Measurements from ENCODE around the gene PIN4.
"Not testable (repeated sequence)": the region's sequence is repeated elsewhere in the genome, so short reads cannot be mapped to it uniquely, and the experiment has no call there.

The PIN4 gene

DNA sequence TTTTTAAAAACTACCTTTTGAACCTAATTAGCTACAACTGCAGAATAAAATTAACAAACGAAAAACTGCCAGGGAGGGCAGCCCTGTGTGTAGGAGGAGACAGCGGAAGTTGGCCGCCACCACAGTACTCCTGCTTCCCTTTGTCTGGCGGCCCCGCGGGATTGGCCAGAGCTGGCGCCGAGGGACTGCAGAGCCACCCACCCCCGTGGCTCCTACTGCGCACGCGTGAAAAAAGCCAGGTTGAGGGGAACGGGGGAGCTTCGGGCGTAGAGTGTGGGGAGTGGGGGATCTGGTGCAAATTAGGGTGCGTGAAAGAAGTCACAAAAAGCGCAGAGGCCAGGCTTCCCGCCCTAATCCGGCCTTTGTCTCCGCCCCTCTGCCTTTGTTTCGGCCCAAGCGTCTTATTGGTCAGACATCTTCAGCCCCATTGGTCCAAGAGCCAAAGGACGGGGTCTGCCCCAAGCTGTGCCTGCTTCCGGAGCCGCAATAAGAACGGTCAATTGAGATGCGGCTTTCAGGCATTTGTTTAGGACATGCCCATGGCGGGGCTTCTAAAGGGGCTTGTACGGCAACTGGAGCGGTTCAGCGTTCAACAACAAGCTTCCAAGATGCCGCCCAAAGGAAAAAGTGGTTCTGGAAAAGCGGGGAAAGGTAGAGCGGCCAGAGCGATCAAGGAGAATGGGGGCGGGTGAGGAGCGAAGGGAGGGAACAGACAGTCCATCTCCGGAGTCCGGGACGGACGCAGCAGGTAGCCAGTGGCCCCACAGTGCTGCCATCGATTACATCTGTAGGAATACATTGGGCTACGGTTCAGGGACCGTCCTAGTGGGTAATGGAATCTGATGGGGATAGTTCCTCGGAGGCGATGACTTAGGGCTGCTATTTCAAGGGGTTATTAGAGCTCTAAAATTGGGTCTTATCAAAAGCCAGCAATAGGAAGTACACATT is at the start of gene PIN4:
PIN4 (plus strand) TSS at position 580 of the 948 bp plus-strand sequence; CDS start at position 609, 29 bp downstream.
- peak; percentile 98 for FAIRE-seq

DNA sequence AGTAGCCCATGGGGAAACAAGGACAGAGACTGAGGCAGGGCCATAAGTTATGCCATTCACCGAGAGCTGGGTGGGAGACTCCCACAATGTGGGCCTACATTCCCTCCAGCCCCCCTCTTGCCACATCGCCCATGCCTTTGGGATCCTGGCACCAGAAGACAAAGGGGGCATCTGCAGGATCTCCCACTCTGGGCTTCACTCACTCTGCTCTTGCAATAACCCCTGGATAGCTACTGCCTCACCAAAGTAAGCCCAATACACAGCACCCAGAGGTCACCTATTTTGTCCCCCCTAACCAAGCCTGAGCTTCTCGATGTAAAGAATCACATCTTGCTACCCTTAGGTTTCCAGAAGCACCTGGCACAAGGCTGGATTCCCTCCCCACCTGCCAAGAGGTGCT is 49.1 kb upstream of the PIN4 start:
- FAIRE-seq, result no peak

DNA sequence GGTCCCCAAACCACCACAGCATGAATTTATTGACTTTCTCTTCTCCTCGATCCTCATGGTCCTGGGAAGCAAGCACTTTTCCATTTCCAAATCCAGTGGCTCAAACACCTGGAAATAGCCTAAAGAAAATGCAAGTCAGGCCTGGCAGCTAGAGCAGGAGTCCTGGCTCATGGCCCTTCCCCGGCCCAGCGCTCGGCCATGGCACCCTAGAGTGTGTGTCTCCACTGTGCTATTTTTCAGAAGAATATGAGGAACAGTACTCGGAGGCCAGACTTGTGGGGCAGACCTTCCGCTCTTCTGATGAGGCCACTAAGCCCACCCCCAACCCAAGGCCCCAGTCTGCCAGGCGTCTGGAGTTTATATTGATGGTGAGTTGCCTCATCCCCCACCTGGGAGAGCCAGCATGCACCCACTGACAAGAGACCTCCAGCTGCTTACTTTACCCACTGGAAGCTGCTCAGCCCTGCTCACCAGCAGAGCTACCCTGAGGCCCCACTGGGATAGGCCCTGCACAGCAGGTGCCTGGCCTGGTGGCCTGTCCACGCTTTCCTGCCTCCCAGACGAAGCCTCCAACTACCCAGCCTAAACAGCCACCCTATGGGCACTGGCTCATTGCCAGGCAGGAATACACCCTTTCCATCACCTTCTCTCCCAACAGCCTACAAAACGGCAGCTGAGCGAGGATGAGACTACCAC is 47.6 kb upstream of the PIN4 start:
- FAIRE-seq, result no peak

DNA sequence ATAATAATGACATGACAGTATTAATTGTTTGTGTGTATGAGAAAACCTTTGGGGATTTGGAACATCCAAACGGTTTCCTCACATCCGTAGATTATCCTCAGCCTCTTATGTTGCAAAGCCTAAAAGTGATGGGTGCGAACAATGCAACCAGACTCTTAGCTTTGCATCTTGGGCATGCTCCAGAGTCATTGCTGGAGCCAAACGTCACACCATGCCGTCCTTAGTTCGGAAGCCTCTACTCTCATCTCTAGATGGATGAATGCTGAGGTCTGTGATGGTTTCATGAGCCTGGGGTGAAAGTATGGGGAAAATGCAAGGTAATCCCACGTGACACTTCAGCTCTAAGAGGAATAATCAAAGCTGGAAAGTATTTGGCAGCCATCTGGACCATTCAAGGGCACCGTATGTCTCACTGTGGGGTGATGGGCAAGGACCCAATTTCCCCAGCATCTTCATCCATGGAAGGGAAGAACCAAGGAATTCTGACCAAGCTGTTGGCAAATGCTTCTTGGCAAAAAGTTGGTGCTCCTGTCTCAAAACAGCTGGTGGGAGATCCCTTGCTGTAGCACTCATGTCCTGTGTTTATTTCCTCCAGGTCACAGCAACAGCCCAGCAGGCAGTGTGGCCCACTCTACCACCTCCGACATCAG is 43.6 kb upstream of the PIN4 start:
- FAIRE-seq, result no peak

DNA sequence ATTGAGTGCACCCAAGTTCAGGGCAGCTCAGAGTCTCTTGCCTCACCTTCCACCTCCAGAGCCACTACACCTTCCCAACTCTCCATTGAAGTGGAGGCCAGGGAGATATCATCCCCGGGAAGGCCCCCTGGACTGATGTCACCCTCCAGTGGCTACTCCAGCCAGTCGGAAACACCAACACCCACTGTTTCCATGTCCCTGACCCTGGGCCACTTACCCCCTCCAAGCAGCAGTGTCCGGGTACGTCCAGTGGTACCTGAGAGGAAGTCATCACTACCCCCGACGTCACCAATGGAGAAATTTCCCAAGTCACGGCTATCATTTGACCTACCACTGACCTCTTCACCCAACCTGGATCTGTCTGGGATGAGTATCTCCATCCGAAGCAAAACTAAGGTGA is 42.0 kb upstream of the PIN4 start:
- no peak for FAIRE-seq

DNA sequence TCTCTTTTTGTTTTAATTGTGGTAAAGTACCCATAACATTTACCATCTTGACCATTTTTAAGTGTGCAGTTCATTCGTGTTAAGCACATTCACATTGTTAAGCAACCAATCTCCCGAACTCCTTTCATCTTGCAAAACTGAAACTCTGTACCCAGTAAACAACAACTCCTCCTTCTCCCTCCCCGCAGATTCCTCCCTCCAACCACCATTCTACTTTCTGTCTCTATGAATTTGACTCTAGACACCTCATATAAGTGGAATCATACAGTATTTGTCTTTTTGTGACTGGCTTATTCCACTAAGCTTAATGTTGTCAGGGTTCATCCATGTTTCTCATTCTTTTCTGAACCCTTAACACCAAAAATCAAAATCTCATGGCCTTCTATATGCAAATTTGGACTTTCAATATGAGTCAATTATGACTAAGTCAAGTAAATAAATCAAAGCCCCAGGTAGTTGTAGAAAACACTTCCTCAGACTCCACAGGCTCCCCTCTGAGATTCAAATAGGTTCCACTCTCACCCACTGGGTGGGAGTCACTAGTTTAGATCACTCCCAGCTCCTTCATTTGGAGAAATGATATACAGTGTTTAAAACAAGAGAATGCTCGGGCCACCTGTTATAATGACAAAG is 40.1 kb upstream of the PIN4 start:
- no peak for FAIRE-seq

DNA sequence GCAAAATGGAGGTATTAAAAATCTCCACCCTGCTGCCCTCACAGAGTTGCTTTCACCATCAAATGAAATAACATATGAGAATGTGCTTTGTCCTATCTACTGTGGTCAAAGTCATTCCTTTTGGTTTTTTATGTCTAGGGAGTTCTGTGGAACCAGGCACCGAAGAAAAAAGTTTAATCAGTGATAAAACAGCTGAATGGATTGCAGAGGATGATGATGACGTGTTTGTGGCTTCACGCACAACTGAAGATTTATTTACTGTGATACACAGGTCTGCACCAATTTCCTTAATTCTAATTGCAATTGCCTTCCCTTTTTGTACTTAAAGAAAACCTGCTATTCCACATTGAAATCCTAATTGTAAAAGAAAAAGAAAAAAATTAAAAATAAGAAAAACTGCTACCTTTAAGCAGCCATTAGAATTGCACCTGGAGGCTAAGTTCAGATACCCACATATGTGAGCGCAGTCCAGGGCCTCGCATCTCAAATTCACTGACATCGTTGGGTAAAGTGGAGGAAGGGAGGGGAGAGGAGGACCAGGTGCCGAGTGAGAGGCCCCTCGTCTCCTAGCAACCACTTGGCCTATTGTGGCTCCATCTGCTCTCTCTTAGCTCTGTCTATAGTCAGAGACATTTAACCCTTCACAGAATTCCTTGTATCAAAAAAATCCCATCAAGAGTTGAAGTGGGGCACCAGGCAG is 39.3 kb upstream of the PIN4 start:
- no peak for FAIRE-seq

DNA sequence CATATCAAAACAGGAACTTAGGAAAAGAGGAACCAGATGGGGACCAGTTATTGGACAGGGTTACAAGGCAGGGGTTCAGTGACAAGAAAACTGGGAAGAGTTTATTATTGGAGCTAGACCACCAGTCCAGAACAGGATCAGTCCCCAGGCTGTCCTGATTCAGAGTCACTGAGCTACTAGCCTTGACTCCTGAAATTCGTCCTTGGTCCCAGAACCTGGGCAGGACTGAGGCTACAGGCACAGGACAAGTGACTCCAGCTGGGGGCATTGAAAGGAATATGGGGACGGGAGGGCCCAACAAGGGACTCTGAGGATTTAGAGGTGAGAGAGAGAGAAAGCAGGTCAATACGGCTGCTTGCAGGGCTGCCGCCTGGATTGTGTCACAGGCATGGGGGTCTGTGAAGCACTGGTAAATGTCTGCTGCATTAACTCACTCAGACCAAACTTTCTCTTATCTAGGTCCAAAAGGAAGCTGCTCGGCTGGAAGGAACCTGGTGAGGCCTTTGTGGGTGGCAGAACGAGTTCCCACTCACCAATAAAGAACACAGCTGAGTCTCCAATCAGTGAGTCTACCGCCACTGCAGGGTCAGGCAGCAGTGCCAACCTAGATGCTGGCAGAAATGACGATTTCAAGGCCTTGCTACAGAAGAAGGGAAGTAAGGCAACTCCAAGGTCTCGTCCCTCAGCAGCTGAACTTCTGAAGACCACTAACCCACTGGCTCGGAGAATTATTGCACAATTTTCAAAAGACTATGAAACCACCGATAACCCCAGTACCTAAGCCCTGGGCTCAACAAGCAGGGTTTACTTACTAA is 38.6 kb upstream of the PIN4 start:
- FAIRE-seq, result no peak

DNA sequence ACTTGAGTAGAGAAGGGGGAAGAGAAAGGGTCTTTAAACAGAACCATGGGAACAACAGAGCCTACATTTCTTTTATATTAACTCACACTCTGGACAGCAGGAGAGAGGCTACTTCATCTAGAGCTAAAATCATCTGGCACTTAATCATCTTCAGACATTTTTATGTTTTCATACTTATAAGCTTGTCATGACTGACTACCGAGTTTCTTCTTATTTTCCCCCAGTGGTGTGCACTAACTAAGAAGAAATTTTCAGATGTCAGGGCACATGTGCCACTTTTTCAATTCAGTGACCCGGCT is 38.0 kb upstream of the PIN4 start:
- FAIRE-seq, result no peak

DNA sequence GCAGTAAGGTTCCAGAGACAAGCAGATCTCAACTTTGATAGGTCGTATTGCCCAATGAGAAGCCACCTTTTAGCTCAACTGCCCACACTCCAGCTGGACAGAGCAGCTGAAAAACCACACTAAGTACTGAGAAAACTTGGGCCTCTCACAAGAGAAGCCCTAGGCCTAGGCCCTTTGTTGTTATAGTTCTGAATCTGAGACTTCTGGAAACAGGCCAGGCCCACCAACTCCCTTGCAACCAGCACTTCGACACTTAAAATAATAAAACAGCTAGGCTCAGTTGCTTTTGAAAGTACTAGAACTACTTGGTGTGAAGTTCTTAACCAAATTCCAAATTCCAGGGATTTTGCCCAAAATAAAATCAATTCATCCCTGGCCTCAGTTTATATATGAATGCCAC is 36.4 kb upstream of the PIN4 start:
- no peak for FAIRE-seq

DNA sequence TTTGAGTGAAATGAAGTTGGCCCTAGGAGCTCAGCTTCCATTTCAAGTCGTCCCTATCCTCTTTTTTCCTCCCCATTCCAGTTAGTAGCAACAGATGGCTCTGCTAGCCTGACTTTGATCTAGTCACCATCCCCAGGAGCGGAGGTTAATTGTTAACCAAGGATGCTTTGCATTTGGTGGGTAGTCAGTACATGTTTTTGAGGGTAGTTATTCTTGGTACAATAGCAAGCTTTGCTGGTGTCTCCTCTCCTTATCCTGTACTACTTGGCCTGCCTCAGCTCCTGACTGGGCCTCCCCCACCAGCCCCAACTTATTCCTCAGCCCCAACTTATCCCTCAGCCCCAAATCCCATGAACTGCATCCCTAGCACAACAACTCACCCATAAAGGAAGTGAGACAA is 35.0 kb upstream of the PIN4 start:
- FAIRE-seq, result no peak

DNA sequence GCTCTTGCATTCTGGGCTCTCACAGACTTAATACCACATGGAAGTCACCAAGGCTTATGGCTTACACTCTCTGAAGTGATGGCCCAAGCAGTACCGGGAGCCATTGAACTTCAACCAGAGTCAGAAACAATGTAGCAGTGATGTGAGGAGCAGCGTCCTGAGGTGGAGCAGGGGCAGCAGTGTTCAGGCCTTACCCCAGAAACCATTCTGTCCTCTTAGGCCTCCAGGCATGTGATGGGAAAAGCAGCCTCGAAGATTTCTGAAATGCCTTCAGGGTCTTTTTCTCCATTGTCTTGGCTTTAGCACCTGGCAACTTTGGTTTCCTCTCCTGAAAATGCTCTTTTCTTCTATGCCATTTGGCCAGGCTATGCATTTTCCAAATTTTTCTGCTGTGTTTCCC is 22.8 kb upstream of the PIN4 start:
- no peak for FAIRE-seq

DNA sequence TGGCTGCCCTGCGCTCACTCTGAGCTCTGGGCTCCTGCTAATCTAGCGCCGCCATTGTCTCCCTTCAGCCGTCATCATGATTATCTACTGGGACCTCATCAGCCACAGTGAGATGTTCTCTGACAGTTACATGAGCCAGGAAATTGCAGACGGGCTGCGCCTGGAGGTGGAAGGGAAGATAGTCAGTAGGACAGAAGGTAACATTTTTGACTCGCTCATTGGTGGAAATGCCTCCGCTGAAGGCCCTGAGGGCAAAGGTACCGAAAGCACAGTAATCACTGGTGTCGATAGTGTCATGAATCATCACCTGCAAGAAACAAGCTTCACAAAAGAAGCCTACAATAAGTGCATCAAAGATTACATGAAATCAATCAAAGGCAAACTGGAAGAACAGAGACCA is 21.8 kb upstream of the PIN4 start:
- no peak for FAIRE-seq

DNA sequence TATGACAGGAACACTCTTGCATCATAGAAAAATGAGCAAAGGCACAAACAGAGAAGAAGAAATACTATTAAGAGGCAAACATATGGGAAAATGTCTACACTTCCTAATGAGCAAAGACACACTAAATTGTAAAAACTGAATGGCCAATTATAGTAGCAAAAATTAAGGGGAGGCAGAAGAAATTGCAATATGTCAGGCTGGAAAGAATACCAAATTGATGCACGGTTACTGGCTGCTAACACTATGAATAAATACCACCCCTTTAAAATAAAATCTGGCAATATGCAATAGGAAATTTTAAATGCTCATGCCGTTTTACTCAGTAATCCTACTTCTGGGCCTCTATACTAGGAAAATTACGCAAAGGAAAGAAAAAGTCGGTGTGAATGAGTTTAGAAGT is 16.0 kb upstream of the PIN4 start:
- FAIRE-seq, result no peak

DNA sequence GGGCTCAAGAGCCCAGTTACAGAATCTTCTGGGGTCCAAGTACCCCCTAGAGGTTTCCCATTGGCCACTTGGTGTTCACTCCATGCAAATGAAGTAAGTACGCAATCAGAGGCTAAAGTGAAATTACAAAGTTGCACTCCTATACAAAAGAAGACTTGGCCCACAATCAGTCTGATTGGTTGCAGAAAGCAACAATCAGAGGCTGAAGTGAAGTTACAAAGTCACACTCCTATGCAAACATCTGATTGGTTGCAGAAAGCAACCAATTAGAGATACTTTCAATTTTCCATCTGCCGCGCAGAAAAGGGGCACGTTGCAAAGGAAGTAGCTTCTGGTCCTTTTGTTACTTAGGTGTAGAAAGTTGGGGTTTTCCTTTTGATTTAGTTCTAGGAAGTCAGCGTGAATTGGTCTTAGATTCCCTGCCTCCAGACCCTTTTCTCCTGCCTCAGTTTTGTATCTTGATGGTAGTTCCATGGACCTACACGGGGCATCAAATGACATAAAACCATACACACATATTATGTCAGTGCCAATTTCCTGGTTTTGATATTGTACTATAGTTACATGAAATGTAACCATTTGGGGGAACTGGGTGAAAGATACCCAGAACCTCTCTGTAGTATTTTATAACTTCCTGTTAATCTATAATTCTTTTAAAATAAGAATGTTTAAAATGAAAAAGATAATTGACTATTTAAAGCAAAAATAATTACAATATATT is 12.4 kb upstream of the PIN4 start:
- FAIRE-seq, result no peak

DNA sequence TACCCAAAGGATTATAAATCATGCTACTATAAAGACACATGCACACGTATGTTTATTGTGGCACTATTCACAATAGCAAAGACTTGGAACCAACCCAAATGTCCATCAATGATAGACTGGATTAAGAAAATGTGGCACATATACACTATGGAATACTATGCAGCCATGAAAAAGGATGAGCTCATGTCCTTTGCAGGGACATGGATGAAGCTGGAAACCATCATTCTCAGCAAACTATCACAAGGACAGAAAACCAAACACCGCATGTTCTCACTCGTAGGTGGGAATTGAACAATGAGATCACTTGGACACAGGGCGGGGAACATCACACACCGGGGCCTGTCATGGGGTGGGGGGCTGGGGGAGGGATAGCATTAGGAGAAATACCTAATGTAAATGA is 5.3 kb upstream of the PIN4 start:
- FAIRE-seq, result not testable (repeated sequence)

DNA sequence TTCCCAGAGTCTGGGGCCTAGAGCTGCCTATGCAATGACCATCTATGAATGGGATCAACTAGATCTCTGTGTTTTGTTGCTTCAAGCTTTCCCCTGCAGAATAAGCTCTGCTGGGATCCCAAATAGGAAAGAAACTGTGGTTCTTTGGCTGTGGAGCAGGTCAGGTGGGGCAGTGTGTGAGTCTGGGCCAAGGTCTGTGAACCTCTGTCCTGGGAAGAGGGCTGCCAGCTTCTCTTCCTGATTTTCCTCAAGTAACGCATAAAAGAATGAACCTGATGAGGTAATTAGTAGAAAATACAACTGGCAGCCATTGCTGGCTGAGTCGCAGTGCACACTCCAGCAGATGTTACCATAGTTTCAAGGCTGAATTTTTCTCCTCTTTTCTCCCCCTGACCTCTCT is 4.6 kb upstream of the PIN4 start:
- no peak for FAIRE-seq

DNA sequence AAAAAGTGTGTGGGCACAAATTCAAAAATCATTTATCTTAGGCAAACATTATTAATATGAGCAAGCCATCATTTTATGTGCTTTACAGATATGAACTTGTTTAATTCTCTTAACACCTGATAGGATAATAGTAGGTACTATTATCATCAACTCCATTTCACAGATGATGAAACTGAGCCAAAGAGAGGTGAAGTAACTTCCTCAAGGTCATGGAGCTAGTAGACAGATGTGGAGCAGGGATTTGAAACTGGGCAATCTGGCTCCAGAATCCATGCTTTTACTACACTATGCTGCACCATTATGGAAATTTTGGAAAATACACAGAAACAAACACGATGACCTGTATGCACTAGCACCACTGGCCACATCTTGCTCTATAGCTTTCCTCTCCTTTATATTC is 1.0 kb upstream of the PIN4 start:
- FAIRE-seq, result no peak

DNA sequence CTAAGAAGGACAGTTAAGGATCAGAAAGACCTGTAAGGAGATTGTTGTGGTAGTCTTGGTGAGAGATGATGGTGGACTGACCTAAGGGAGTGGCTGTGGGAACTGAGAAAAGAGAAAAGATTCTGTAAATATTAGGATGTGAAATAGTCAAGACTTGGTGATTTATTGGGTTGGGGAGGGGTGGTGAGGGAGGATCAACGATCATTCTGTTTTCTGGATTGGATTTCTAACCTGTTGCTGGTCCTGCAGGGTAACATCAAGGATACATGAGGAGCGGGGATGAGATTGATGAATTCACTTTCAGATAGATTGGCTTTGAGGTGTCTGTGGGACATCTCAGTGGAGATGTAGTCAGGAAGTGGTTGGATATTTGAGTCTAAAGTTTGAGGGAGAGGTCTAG is 1.4 kb downstream of the PIN4 start:
- no peak for FAIRE-seq

DNA sequence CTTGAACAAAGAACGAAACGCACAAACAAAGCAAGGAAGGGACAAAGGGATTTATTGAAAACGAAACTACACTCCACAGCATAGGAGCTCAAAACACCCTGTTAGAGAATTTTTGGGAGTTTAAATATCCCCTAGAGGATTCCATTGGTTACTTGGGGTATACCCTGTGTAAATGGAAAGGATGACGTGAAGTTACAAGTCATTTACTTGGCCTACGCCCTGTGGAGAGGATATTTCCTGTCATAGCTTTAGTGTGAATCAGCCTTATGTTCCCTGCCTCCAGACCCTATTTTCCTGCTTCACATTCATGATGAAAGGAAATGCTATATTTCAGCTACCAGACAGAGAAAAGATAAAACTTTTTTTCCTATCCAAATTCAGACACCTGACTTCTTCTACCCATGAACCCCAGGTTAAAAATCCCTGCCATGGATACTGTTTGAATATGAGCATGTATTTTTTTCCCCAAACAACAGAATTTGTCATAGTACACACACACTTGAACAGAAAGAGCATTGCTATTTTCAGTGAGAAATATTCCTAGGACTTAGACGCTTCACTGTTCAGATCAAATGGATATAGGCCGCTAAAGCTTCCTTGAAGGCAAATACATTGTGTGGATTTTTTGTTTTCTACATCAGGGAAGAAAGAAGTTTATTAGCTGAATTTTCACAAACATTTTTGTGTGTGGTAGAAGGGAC is 20.4 kb downstream of the PIN4 start:
- no peak for FAIRE-seq
